GM23338 (cell line): ENCODE results near the gene KIF25. TPM values are rescaled to one million over a fixed set of nuclear protein-coding genes. Genes with fewer than 3 reads are reported as not detected.

Source experiments
- ATAC-seq: fragments of 200-7000 bp; cut with Tn5 transposase; 3 replicates; pipeline ENCODE4 v1.9.1; 2020
- DNase-seq: peaks from one replicate; pipeline ENCODE4 v3.0.0-alpha.2; 2015; ENCODE audit warnings: low spot score
- H2AFZ ChIP-seq: fragments of 200-600 bp; sonication (generic); 2 replicates; pipeline ENCODE4 v1.8.0; 2016; ENCODE audit warnings: antibody characterized with exemption, mild to moderate bottlenecking, moderate library complexity
- H3F3A ChIP-seq: fragments of 200-600 bp; sonication (generic); replicated peaks from 2 replicates; pipeline ENCODE4 v1.8.0; 2017; ENCODE audit warnings: antibody characterized with exemption, mixed run types, low read depth
- H3K27ac ChIP-seq: fragments of 200-600 bp; sonication (generic); 2 replicates; pipeline ENCODE4 v1.6.1; 2016; ENCODE audit warnings: low read depth
- H3K27me3 ChIP-seq: fragments of 200-600 bp; sonication (generic); 2 replicates; pipeline ENCODE4 v1.8.0; 2016; ENCODE audit warnings: mild to moderate bottlenecking, mixed run types, moderate library complexity; ENCODE audit not compliant: insufficient read depth
- H3K36me3 ChIP-seq: fragments of 200-600 bp; sonication (generic); 2 replicates; pipeline ENCODE4 v1.8.0; 2016; ENCODE audit warnings: mild to moderate bottlenecking; ENCODE audit not compliant: insufficient read depth
- H3K4me1 ChIP-seq: fragments of 200-600 bp; sonication (generic); 2 replicates; pipeline ENCODE4 v1.8.0; 2016; ENCODE audit warnings: mild to moderate bottlenecking, moderate library complexity; ENCODE audit not compliant: insufficient read depth
- H3K4me2 ChIP-seq: fragments of 200-600 bp; sonication (generic); 2 replicates; pipeline ENCODE4 v1.7.1; 2017; ENCODE audit warnings: mixed run types
- H3K4me3 ChIP-seq: fragments of 200-600 bp; sonication (generic); 2 replicates; pipeline ENCODE4 v1.6.1; 2016; ENCODE audit warnings: mixed run types
- H3K79me2 ChIP-seq: fragments of 200-600 bp; sonication (generic); replicated peaks from 2 replicates; pipeline ENCODE4 v1.8.0; 2017; ENCODE audit warnings: mild to moderate bottlenecking; ENCODE audit not compliant: insufficient read depth
- H3K9me2 ChIP-seq: fragments of 200-600 bp; sonication (generic); 2 replicates; pipeline ENCODE4 v1.8.0; 2017; ENCODE audit not compliant: insufficient read depth
- H4K20me1 ChIP-seq: fragments of 200-600 bp; sonication (generic); replicated peaks from 2 replicates; pipeline ENCODE4 v1.8.0; 2017; ENCODE audit warnings: mild to moderate bottlenecking; ENCODE audit not compliant: insufficient read depth
- H3K27ac Mint-ChIP-seq: 2 replicates; pipeline ENCODE4 v1.8.0; 2020; ENCODE audit warnings: inconsistent platforms, mild to moderate bottlenecking, moderate library complexity, mixed read lengths
- H3K27me3 Mint-ChIP-seq: 3 replicates; pipeline ENCODE4 v1.8.0; 2022; ENCODE audit warnings: low read depth, mild to moderate bottlenecking, moderate library complexity, mixed read lengths, inconsistent platforms; ENCODE audit not compliant: insufficient read depth, poor library complexity
- H3K36me3 Mint-ChIP-seq: 3 replicates; pipeline ENCODE4 v1.8.0; 2021; ENCODE audit warnings: low read depth, mild to moderate bottlenecking, inconsistent platforms, moderate library complexity, mixed read lengths
- H3K4me1 Mint-ChIP-seq: 3 replicates; pipeline ENCODE4 v1.8.0; 2020; ENCODE audit warnings: mild to moderate bottlenecking, inconsistent platforms, mixed read lengths
- H3K4me3 Mint-ChIP-seq: 3 replicates; pipeline ENCODE4 v1.8.0; 2021; ENCODE audit warnings: moderate library complexity, mild to moderate bottlenecking, inconsistent platforms, mixed read lengths
- H3K9me3 Mint-ChIP-seq: 3 replicates; pipeline ENCODE4 v1.8.0; 2020; ENCODE audit warnings: moderate library complexity, mild to moderate bottlenecking, inconsistent platforms, mixed read lengths
- CREB1 ChIP-seq: fragments of 250-450 bp; sonication (Bioruptor Pico); IDR thresholded peaks from 2 replicates; pipeline ENCODE4 v1.5.0; 2020; ENCODE audit warnings: low read depth, mild to moderate bottlenecking, moderate library complexity
- CTCF ChIP-seq, 2 experiments: fragments of 200-600 bp in 1 of 2; sonication (generic) in 1 of 2; conservative IDR thresholded peaks; 2 replicates each; pipeline versions ENCODE4 v1.5.1 to v1.6.1; 2016 to 2017; ENCODE audit warnings: antibody characterized with exemption in 2 of 2, low read depth in 2 of 2, mild to moderate bottlenecking in 2 of 2, moderate library complexity in 1 of 2
- ETS1 ChIP-seq: IDR thresholded peaks from 2 replicates; pipeline ENCODE4 v1.6.1; 2016; ENCODE audit warnings: antibody characterized with exemption
- EZH2 ChIP-seq: fragments of 200-600 bp; sonication (generic); IDR thresholded peaks from one replicate; pipeline ENCODE4 v1.8.0; 2017; ENCODE audit warnings: antibody characterized with exemption, mild to moderate bottlenecking, low read depth; ENCODE audit not compliant: unreplicated experiment
- EZH2phosphoT487 ChIP-seq: fragments of 200-600 bp; sonication (generic); IDR thresholded peaks from one replicate; pipeline ENCODE4 v1.8.1; 2018; ENCODE audit warnings: antibody characterized with exemption; ENCODE audit not compliant: unreplicated experiment
- JUNB ChIP-seq: IDR thresholded peaks from one replicate; pipeline ENCODE4 v1.6.1; 2016; ENCODE audit warnings: antibody characterized with exemption; ENCODE audit not compliant: unreplicated experiment
- NANOG ChIP-seq: IDR thresholded peaks from 2 replicates; pipeline ENCODE4 v1.6.1; 2016; ENCODE audit warnings: antibody characterized with exemption, borderline replicate concordance
- POLR2AphosphoS5 ChIP-seq: IDR thresholded peaks from 2 replicates; pipeline ENCODE4 v1.6.1; 2016; ENCODE audit warnings: antibody characterized with exemption, low read depth
- STAT1 ChIP-seq: IDR thresholded peaks from one replicate; pipeline ENCODE4 v1.6.1; 2016; ENCODE audit warnings: antibody characterized with exemption; ENCODE audit not compliant: unreplicated experiment
- ZNF114 ChIP-seq: fragments of 250-450 bp; sonication (Bioruptor Pico); IDR thresholded peaks from 2 replicates; pipeline ENCODE4 v1.5.0; 2020; ENCODE audit warnings: mild to moderate bottlenecking, moderate library complexity
- ZNF331 ChIP-seq: fragments of 250-450 bp; sonication (Bioruptor Pico); IDR thresholded peaks from 2 replicates; pipeline ENCODE4 v1.5.0; 2020; ENCODE audit warnings: low read depth, mild to moderate bottlenecking, moderate library complexity
- ZNF462 ChIP-seq: fragments of 250-450 bp; sonication (Bioruptor Pico); IDR thresholded peaks from 2 replicates; pipeline ENCODE4 v1.5.0; 2020; ENCODE audit warnings: mild to moderate bottlenecking, moderate library complexity
- polyA plus RNA-seq: library from polyadenylated mRNA; unstranded; fragments of >200 nt; fragmentation: Nextera tagmentation; extraction: Ambion mirVana; gene quantifications from 2 replicates; pipeline ENCODE4 v1.2.1, GENCODE V29; 2016
- total RNA-seq: library from RNA; depleted of rRNA; stranded (reverse); fragments of >200 nt; shearing (Covaris generic); gene quantifications from 2 replicates; pipeline ENCODE4 v1.2.3, GENCODE V29; 2014
- TF ChIP-seq, protein P1 (sequence below): IDR thresholded peaks from one replicate; pipeline ENCODE4 v1.6.1; 2018; ENCODE audit warnings: antibody characterized with exemption; ENCODE audit not compliant: unreplicated experiment

Gene KIF25
- total and polyA plus RNA-seq, 2 experiments from 2014 or later = 0.69 to 0.76 TPM

- H3K36me3 ChIP-seq = no peaks in the 10 kb centered on the region
- no peaks in the 10 kb centered on the region for H3K27me3 ChIP-seq
- H2AFZ ChIP-seq = no peak overlapping the region
- peaks cover 4% of the 10 kb centered on the region; the same call in 2 of the 3 replicates for H3K9me3 Mint-ChIP-seq
- no peak overlapping the region for H3K4me3 ChIP-seq
- no peak overlapping the region for H3K4me2 ChIP-seq
- H3K27ac ChIP-seq = no peak overlapping the region
- no peak for TF ChIP-seq ETS1
- TF ChIP-seq NANOG = no peak
- TF ChIP-seq STAT1 = no peak
- no peak for TF ChIP-seq ZNF114
- TF ChIP-seq CTCF (conservative IDR thresholded peaks at IDR 0.05; ENCODE audit: low read depth in 2 of 2) = no peak
- no peak for TF ChIP-seq POLR2AphosphoS5
- TF ChIP-seq, protein P1, sequence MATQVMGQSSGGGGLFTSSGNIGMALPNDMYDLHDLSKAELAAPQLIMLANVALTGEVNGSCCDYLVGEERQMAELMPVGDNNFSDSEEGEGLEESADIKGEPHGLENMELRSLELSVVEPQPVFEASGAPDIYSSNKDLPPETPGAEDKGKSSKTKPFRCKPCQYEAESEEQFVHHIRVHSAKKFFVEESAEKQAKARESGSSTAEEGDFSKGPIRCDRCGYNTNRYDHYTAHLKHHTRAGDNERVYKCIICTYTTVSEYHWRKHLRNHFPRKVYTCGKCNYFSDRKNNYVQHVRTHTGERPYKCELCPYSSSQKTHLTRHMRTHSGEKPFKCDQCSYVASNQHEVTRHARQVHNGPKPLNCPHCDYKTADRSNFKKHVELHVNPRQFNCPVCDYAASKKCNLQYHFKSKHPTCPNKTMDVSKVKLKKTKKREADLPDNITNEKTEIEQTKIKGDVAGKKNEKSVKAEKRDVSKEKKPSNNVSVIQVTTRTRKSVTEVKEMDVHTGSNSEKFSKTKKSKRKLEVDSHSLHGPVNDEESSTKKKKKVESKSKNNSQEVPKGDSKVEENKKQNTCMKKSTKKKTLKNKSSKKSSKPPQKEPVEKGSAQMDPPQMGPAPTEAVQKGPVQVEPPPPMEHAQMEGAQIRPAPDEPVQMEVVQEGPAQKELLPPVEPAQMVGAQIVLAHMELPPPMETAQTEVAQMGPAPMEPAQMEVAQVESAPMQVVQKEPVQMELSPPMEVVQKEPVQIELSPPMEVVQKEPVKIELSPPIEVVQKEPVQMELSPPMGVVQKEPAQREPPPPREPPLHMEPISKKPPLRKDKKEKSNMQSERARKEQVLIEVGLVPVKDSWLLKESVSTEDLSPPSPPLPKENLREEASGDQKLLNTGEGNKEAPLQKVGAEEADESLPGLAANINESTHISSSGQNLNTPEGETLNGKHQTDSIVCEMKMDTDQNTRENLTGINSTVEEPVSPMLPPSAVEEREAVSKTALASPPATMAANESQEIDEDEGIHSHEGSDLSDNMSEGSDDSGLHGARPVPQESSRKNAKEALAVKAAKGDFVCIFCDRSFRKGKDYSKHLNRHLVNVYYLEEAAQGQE = no peak
- TF ChIP-seq EZH2phosphoT487 = no peak
- no peak for TF ChIP-seq JUNB
- no peak for TF ChIP-seq ZNF462
- no peak for TF ChIP-seq CREB1
- TF ChIP-seq EZH2 = no peak
- no peak for TF ChIP-seq ZNF331 (CRISPR knock-in tag)
- H3K4me1 ChIP-seq = no peaks in the 10 kb centered on the region
- H3K36me3 Mint-ChIP-seq = peaks cover 7% of the 10 kb centered on the region; the same call in 1 of the 3 replicates
- no peak overlapping the region for H3K4me3 Mint-ChIP-seq
- H3F3A ChIP-seq = no peaks in the 10 kb centered on the region
- peaks cover 10% of the 10 kb centered on the region; the same call in 1 of the 2 replicates for H3K9me2 ChIP-seq
- H3K27me3 Mint-ChIP-seq = peaks cover 2% of the 10 kb centered on the region
- H3K79me2 ChIP-seq = no peaks in the 10 kb centered on the region
- ATAC-seq (no peak), DNase-seq (no peak)
- no peak overlapping the region for H3K27ac Mint-ChIP-seq
- no peaks in the 10 kb centered on the region for H4K20me1 ChIP-seq
- no peaks in the 10 kb centered on the region for H3K4me1 Mint-ChIP-seq
These were observed 8.3 kb upstream of the KIF25 start for GRCh38 chr6:167988945-167989841.
